GM18511 (cell line): ENCODE data around the gene HMGA1.

Experiments used
- ATAC-seq: cut with Tn5 transposase; IDR thresholded peaks from one replicate; pipeline ENCODE4 v1.9.1; 2021; ENCODE audit warnings: mild to moderate bottlenecking, moderate library complexity; ENCODE audit not compliant: unreplicated experiment

Gene HMGA1

DNA sequence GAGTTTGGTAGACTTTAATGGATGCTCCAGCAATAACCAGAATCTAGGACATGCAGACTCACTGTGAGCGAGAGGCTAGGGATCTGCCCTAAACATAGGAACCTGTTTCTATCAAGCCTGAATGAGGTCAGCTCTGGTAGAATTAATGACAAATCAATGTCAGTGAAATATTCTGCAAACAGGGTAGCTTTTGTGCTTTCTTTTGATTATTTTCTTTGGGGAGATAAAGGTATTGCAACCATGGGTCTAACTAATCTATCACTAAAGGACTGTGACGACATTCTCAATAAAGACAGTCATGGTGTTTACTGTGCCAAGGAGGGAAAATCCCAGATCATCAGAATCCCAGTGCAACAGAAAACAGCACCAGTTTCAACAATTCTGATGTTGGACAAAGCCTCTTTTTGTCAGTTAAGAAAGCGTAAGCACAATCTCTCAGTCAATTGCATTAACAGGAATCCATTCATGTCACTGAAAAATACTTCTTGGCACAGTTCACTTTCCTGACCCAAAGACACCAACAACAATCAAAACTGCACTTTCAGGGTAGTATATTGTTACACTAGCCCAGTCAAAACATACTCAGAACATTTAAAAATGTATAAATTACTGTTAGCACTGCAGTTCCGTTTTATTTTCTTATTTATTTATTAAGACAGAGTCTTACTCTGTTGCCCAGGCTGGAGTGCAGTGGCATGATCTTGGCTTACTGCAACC, 48.9 kb downstream of the HMGA1 start:
- no peak for ATAC-seq

DNA sequence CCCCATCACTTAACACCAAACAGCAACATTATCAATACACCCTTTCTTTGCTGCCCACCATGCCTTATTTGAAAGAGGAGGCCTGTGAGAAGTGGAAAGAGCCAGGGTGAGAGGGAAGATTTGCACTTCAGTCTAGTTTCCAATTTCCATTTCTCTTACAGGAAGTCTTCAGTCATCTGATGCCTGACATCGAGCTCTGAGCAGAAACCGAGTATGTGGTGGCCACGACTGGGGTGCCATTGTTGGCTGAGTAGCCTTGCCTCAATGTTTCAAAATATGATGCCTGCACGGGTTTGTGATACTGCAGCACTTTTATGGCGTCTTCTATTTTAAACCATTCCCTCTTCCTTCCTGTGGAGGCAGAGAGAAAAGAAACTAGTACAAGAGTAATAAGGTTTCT, 51.9 kb downstream of the HMGA1 start:
- no peak for ATAC-seq

DNA sequence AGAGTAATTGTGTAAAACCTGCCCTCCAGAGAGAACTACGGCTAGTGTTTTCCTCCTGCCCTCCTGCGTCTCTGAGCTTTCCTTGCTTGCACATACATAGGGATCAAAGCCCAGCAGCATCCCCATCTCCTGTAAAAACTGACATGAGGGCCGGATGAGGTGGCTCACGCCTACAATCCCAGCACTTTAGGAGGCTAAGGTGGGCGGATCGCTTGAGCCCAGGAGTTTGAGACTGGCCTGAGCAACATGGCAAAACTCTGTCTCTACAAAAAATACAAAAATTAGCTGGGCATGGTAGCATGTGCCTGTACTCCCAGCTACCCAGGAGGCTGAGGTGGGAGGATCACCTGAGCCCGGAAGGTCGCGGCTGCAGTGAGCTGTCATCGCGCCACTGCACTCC, 52.5 kb downstream of the HMGA1 start:
- ATAC-seq, result no peak

DNA sequence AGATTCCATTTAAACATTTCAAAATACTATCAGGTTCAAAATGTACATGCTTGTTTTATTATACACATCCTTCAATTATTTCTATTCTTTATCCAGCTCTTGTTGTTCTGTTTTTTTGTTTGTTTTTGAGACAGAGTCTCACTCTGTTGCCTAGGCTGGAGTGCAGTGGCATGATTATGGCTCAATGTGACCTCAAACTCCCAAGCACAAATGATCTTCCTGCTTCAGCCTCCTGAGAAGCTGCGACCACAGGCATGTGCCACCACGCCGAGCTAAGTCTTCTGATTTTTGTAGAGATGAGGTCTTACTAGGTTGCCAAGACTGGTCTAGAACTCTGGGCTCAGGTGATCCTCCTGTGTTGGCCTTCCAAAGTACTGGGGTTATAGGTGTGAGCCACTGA, 56.3 kb downstream of the HMGA1 start:
- ATAC-seq, result no peak

DNA sequence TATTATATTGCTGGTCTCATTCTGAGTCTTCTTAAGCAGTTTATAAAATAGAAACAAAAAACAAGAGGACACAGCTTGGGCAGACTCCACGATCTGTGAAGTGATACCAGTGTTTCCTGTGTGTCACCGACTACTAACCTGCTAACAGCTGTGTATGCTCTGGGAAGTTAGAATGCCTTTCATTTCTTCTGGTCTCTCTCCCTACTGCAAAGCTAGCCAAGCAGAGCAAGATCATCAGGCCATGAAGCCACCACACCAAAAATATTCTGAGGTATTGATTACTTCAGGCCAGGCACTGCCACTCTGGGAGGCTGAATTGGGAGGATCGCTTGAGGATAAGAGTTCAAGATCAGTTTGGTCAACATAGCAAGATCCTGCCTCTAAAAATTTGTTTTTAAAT, 59.0 kb downstream of the HMGA1 start:
- peak; percentile 89 for ATAC-seq
